ENCODE measurements around the gene KRT84.

GRCh38 chr12:52352951-52353350 is 32.5 kb downstream of the KRT84 start:
- TF ChIP-seq CTCF (conservative IDR thresholded peaks at IDR 0.05; ENCODE audit: low read length) (no peak), EZH2phosphoT487 (IDR thresholded peaks at IDR 0.05; ENCODE audit: borderline replicate concordance, low read depth, low read length) (no peak)
